Omental fat pad (tissue), 4 donors: Measurements from ENCODE around the gene HNRNPF. TPM values are rescaled to one million over a fixed set of nuclear protein-coding genes. Genes with fewer than 3 reads are reported as not detected.

Source experiments
- ATAC-seq: fragments of 150-250 bp; one replicate; pipeline ENCODE4 v1.9.1; 2016; ENCODE audit warnings: mild to moderate bottlenecking, moderate library complexity; ENCODE audit not compliant: low FRiP score
- DNase-seq: peaks from one replicate; pipeline ENCODE4 v3.0.0-alpha.2; 2019; ENCODE audit warnings: low spot score
- total RNA-seq, 4 donors: library from RNA; depleted of rRNA; stranded (reverse); fragments of >200 nt; gene quantifications; one replicate each; pipeline ENCODE4 v1.1.0, GENCODE V29; 2016
- TF ChIP-seq, protein P1 (sequence below), 3 donors: fragments of 450-650 bp; IDR thresholded peaks; one replicate each; pipeline ENCODE4 v1.5.1; 2016 to 2017; ENCODE audit warnings: antibody characterized with exemption in 3 of 3, mild to moderate bottlenecking in 3 of 3, moderate library complexity in 2 of 3

The HNRNPF gene
- total RNA-seq, 4 donors from 2014 or later: 140 to 345 (median 164) TPM

DNA sequence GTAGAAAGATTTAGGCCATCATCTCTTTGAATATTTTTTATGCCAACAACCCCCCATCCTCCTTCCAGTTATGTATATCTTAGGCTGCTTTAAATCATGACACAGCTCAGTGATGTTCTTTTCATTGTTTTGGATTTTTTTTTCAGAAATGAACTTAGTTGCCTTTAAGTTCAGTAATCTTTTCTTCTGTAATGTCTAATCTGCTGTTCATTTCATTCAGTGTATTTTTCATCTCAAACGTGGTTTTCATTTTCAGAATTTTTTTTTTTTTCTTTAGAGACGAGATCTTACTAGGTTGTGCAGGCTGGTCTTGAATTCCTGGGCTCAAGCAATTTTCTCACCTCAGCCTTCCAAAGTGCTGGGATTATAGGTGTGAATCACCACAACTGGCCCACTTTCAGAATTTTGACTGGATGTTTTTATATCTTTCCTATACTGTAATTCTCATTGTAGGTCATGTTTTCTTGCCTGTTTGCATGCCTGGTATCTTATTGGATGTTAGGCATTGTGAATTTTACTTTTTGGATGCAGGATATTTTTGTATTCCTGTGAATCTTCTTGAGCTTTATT lies 36.0 kb upstream of the HNRNPF start:
- DNase-seq: no peak
- TF ChIP-seq, protein P1, sequence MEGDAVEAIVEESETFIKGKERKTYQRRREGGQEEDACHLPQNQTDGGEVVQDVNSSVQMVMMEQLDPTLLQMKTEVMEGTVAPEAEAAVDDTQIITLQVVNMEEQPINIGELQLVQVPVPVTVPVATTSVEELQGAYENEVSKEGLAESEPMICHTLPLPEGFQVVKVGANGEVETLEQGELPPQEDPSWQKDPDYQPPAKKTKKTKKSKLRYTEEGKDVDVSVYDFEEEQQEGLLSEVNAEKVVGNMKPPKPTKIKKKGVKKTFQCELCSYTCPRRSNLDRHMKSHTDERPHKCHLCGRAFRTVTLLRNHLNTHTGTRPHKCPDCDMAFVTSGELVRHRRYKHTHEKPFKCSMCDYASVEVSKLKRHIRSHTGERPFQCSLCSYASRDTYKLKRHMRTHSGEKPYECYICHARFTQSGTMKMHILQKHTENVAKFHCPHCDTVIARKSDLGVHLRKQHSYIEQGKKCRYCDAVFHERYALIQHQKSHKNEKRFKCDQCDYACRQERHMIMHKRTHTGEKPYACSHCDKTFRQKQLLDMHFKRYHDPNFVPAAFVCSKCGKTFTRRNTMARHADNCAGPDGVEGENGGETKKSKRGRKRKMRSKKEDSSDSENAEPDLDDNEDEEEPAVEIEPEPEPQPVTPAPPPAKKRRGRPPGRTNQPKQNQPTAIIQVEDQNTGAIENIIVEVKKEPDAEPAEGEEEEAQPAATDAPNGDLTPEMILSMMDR (IDR thresholded peaks at IDR 0.05): no peak
- ATAC-seq: no peak

DNA sequence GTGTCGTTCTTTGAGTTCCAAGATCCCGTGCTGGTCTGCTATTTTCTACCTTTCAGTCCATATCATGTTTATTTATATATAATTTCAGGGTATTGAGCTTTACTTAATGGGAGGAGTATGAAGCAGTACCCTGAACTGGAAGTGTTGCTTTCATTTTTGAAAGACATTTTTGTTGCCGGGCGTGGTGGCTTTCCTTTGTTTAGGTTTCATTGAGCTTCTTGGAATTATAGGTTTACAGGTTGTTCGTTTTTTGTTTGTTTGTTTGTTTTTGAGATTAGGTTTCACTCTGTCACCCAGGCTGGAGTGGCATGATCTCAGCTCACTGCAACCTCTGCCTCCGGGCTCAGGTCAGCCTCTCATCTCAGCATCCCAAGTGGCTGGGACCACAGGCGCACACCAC lies 35.3 kb upstream of the HNRNPF start:
- TF ChIP-seq, protein P1 (IDR thresholded peaks at IDR 0.05): no peak
- no peak for ATAC-seq

DNA sequence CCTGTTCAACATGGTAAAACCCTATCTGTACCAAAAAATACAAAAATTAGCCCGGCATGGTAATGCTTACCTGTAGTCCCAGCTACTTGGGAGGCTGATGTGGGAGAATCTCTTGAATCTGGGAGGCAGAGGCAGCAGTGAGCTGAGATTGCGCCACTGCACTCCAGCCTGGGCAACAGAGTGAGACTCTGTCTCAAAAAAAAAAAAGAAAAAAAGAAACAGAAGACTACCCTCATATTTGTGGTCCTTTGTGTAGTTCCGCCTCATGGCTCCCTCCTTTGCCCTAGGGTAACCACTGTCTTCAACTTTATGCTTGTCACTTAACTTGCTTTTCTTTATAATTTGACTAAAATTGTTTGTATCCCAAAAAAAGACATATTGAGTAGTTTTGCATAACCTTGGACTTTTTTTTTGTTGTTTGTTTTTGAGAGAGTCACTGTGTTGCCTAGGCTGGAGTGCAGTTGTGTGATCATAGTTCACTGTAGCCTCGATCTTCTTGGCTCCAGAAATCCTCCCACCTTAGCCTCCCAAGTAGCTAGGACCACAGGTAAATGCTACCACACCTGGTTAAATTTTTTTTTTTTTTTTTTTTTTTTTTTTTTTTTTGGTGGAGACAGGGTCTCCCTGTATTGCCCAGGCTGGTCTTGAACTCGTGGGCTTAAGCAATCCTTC lies 31.6 kb upstream of the HNRNPF start:
- ATAC-seq (no peak), DNase-seq (no peak)
- TF ChIP-seq, protein P1 (IDR thresholded peaks at IDR 0.05): no peak

More for the DNA sequence above, 35.3 kb upstream of the HNRNPF start:
- no peak for DNase-seq

DNA sequence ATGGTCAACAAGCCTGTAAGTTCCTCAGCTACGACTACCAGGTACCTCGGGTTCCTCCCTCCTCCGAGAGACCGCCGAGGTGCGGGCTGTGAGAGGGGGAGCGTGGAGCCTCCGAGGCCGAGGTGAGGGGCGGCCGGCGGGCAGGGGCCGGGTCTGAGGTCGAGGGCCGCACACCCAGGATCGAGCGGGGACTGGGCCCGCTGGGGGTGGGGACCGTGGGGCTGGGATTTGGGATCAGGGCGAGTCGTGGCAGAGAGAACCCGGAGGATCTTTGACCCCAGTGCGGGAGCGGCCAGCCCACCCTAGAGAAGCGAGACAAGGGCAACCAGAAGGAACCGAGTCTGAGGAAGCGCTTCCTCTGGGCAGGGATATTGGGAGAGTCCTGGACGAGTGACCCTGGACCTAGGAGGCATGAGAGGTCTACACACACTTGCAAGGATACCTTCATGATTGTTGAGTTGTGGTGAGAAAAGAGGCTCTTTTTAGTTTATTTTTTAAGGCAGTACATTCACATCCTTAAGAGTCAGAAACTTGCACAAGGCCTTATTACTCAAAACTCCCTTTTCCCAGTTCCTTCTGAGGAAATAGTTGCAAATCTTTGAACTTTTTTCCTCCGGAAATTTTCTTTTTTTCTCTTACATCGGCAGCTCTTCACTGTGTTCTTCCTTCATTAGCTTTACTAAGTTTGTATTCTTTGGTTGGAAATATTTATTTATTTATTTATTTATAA lies 28.3 kb upstream of the HNRNPF start:
- DNase-seq (no peak), ATAC-seq (no peak)
- TF ChIP-seq, protein P1 (IDR thresholded peaks at IDR 0.05): no peak

DNA sequence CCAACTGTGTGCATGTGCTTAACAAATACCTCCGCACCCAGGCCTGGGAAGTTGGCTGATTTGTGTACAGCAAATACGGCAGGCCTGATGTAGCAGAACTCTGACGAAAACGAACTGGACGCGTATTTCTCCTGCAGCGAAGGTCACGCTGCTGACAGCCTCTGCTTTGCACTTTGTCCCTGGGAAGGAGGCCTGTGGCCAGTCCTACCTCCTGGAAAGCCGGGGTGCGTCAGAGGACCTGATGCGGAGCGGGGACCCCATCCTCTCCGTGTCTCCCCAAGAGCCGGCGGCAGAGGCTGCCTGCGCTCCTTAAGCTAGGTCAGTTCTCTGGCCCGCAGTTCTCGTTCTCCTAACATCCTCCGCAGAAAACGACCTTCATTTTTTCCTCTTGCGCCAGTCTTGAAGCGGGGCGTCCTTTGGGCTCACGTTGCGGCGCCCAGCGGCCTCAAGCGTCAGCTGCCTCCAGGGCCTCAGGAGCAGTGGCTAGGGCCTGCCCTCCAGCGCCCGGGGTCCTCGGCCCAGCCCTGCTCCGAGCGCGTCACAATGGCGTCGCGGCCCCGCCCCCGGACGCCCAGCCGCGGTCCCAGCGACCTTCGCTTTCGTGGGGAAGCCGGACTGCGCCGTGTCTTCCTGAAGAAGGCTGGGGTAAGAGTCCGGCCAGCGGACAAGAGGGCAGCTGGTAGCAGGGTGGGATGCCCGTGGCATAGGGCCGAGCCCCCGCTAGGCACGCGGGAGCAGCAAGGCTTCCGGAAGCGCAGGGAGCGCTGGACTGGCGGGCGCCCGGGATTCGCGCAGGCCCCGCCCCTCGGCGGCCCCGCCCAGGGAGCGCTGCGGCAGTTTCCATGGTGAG lies 27.5 kb upstream of the HNRNPF start, which contains the start of gene ZNF487:
TSS of gene ZNF487 (plus strand) at position 821 of the 850 bp plus-strand sequence. CDS start 38,703 bp downstream, outside the sequence.
- TF ChIP-seq, protein P1 (IDR thresholded peaks at IDR 0.05): no peak
- peak; percentile 56 for DNase-seq
- peak; percentile 99 for ATAC-seq

DNA sequence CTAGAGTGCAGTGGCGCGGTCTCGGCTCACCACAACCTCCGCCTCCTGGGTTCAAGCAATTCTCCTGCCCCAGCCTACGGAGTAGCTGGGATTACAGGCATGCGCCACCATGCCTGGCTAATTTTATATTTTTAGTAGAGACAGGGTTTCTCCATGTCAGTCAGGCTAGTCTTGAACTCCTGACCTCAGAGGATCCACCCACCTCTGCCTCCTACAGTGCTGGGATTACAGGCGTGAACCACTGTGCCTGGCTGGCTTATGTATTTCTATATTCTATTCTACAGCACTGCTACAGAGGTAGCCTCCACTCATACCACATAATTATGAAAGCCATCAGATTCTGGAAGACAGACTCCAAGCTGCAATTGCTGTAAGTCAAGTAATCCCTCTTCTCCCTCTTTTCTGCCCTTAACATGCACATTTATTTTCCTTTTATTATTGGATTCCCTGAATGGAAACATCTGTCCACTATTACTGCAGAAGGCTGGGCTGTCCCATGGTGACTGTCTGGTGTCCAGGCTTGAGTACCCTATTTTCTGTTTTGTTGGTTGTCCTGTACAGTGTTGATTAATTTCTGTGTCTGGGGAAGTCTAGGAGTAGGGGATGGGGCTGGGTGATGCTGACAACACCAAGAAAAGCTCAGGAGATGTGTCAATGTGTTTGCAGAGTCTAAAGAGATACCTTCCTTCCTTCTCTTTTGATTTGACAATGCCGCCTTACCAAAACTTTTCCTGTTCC lies 22.1 kb upstream of the HNRNPF start:
- ATAC-seq (no peak), DNase-seq (no peak)
- TF ChIP-seq, protein P1 (IDR thresholded peaks at IDR 0.05): no peak
